ENCODE data around the gene THAP6. TPM values are rescaled to one million over a fixed set of nuclear protein-coding genes. Genes with fewer than 3 reads are reported as not detected.

Gene THAP6
- total RNA-seq, 1 donor from 2014 or later, result 22.8 TPM

DNA sequence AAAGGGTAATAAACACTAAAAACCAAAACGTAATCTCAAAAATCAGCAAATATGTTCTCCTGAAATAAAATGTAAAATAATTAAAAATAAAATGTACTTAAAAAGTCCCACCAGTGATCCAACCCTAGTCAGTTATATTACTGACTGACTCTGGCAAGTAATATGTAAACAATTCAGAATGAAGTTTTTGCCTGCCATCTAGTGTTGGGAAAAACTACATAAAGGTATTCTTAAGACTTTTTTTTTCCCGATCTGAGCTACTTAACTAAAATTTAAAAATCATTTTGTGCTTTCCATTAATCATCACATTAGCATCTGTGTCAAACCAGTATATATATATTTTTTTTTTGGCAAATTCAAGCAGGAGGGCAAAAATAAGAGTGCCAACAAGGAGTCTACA, 24.1 kb upstream of the THAP6 start:
- Histone ChIP-seq H3K27ac (replicated peaks) (no peak overlapping the region), H3K27me3 (ENCODE audit: low read depth) (no peaks in the 10 kb centered on the region), H3K4me1 (peaks cover 15% of the 10 kb centered on the region), H3K9me3 (replicated peaks) (no peaks in the 10 kb centered on the region), H3K36me3 (peaks cover 78% of the 10 kb centered on the region), H3K4me3 (no peak overlapping the region)
- TF ChIP-seq, protein P1, sequence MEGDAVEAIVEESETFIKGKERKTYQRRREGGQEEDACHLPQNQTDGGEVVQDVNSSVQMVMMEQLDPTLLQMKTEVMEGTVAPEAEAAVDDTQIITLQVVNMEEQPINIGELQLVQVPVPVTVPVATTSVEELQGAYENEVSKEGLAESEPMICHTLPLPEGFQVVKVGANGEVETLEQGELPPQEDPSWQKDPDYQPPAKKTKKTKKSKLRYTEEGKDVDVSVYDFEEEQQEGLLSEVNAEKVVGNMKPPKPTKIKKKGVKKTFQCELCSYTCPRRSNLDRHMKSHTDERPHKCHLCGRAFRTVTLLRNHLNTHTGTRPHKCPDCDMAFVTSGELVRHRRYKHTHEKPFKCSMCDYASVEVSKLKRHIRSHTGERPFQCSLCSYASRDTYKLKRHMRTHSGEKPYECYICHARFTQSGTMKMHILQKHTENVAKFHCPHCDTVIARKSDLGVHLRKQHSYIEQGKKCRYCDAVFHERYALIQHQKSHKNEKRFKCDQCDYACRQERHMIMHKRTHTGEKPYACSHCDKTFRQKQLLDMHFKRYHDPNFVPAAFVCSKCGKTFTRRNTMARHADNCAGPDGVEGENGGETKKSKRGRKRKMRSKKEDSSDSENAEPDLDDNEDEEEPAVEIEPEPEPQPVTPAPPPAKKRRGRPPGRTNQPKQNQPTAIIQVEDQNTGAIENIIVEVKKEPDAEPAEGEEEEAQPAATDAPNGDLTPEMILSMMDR (IDR thresholded peaks at IDR 0.05; ENCODE audit: borderline replicate concordance), result peak; percentile 34
- DNase-seq, result no peak
- intact Hi-C loops (cut with micrococcal nuclease), result no loop called here

DNA sequence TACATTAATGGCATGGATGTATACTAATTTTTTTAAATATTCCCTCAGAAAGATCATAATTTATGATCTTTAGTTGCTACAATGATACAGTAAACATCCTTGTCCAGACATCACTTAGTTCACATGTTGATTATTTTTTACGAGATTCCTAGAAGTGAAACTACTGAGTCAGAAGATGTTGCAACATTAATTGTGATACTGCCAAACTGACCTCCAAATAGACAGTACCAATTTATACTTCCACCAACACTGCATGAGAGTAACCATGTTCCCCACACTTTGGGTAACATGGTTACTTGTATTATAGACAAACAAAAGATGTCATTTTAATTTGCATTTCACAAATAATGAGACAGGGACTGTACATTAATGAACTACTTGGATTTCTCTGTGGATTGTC, 19.7 kb upstream of the THAP6 start:
- Histone ChIP-seq H3K4me3 (no peak overlapping the region), H3K9me3 (replicated peaks) (peaks cover 8% of the 10 kb centered on the region), H3K27me3 (ENCODE audit: low read depth) (no peaks in the 10 kb centered on the region), H3K4me1 (peaks cover 37% of the 10 kb centered on the region), H3K27ac (replicated peaks) (peak overlapping the region; percentile 24), H3K36me3 (peaks cover 76% of the 10 kb centered on the region)
- intact Hi-C loops (cut with micrococcal nuclease), result no loop called here
- TF ChIP-seq, protein P1 (IDR thresholded peaks at IDR 0.05; ENCODE audit: borderline replicate concordance), result no peak
- no peak for DNase-seq

DNA sequence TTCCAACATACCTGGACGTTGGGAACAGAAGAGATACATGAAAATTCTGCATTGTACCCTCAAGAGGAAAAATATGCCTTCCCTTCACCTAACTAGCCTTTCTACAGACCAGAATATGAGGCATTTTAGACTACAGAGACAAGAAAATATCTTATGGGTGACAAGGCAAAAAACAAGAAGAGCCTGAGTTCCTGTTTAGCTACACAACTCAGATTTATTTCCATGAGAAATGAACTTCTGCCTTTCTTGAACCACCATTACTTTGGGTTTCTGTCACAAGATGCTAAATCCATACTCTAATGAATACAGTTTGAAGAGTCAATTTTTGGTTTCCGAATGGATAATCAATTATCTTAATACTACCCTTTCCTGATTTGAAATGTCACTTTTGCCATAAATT, 18.8 kb upstream of the THAP6 start:
- no peak for DNase-seq
- Histone ChIP-seq H3K9me3 (replicated peaks) (peaks cover 8% of the 10 kb centered on the region), H3K27ac (replicated peaks) (no peak overlapping the region), H3K4me1 (peaks cover 37% of the 10 kb centered on the region), H3K27me3 (ENCODE audit: low read depth) (no peaks in the 10 kb centered on the region), H3K36me3 (peaks cover 76% of the 10 kb centered on the region), H3K4me3 (no peak overlapping the region)
- TF ChIP-seq, protein P1 (IDR thresholded peaks at IDR 0.05; ENCODE audit: borderline replicate concordance), result no peak
- intact Hi-C loops (cut with micrococcal nuclease), result no loop called here

DNA sequence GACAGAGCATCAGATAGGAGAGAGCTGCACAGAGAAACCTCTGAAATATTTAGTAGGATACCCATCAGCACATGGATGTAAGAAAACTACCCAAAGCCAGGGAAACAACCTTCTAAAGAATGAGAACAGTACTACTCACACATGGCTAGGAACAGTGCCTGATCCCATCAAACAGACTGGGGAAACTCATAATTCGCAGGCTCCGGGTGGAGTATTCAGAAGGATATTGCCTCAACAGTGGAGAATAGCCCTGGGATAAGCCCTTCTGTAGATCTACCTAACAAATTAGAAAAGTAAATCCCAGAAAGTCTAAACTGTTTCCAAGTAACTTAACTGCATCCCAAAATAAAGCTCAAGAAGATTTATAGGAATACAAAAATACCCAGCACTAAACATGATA, 17.9 kb upstream of the THAP6 start:
- Histone ChIP-seq H3K27me3 (ENCODE audit: low read depth) (no peaks in the 10 kb centered on the region), H3K4me1 (peaks cover 37% of the 10 kb centered on the region), H3K27ac (replicated peaks) (no peak overlapping the region), H3K36me3 (peaks cover 74% of the 10 kb centered on the region), H3K4me3 (no peak overlapping the region), H3K9me3 (replicated peaks) (peaks cover 8% of the 10 kb centered on the region)
- TF ChIP-seq, protein P1 (IDR thresholded peaks at IDR 0.05; ENCODE audit: borderline replicate concordance), result no peak
- no peak for DNase-seq
- intact Hi-C loops (cut with micrococcal nuclease), result no loop called here

DNA sequence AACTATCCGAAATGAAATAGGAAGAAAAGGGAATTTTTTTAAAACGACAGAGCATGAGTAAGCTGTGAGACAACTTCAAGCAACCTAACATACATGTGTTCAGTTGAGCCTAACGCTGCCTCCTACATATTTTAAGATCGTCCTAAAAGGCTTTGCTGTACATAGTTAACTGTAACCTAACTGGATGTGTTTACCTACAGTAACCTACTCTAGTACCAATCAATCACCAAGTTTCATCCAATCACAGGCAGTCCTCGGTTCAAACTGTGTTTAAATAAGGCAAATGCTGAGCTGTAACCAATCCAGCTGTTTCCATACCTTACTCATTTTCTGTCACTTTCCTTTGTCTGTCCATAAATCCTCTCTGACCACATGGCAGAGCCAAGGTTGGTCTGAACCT, 17.1 kb upstream of the THAP6 start:
- DNase-seq, result no peak
- TF ChIP-seq, protein P1 (IDR thresholded peaks at IDR 0.05; ENCODE audit: borderline replicate concordance), result no peak
- Histone ChIP-seq H3K4me1 (peaks cover 37% of the 10 kb centered on the region), H3K9me3 (replicated peaks) (peaks cover 8% of the 10 kb centered on the region), H3K27me3 (ENCODE audit: low read depth) (no peaks in the 10 kb centered on the region), H3K27ac (replicated peaks) (no peak overlapping the region), H3K36me3 (peaks cover 74% of the 10 kb centered on the region), H3K4me3 (no peak overlapping the region)
- intact Hi-C loops (cut with micrococcal nuclease), result no loop called here

DNA sequence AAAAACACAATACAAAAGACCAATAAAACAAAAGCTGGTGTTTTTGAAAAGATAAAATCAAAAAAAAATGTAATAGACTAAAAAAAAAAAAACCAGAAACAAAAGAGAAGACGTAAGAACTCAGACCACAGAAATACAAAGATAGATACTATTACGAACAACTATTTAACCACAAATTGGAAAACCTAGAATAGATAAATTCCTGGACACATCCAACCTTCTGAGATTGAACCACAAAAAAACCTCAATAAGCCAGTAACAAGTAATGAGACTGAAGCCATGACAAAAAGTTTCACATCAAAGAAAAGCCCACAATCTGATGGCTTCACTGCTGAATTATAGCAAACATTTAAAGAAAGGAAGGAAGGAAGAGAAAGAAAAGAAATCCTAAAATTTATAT, 16.2 kb upstream of the THAP6 start:
- Histone ChIP-seq H3K36me3 (peaks cover 76% of the 10 kb centered on the region), H3K27ac (replicated peaks) (no peak overlapping the region), H3K9me3 (replicated peaks) (peaks cover 8% of the 10 kb centered on the region), H3K4me3 (no peak overlapping the region), H3K27me3 (ENCODE audit: low read depth) (no peaks in the 10 kb centered on the region), H3K4me1 (peaks cover 37% of the 10 kb centered on the region)
- DNase-seq, result no peak
- TF ChIP-seq, protein P1 (IDR thresholded peaks at IDR 0.05; ENCODE audit: borderline replicate concordance), result no peak
- intact Hi-C loops (cut with micrococcal nuclease), result no loop called here
